ENCODE measurements around the gene FUBP3. TPM values are rescaled to one million over a fixed set of nuclear protein-coding genes. Genes with fewer than 3 reads are reported as not detected.

FUBP3 gene
- polyA plus RNA-seq, 2 of the 4 experiments (the other 2 are of a cell fraction) = 43.5 to 67.7 TPM

- Histone ChIP-seq H3K4me1 (peaks cover 36% of the 10 kb centered on the region), H3K4me3 (peak within 1 kb of the TSS; percentile 27; the same call in 2 of the 3 replicates), H3K27ac (no peak within 1 kb of the TSS), H3K9me3 (no peaks in the 10 kb centered on the region), H3K4me2 (peak within 1 kb of the TSS; percentile 71)
- CTCF ChIA-PET = interaction anchor here (1.5 to 4.6 kb wide), 2 partner anchors 18 to 135 kb away, joined by 3 to 22 read pairs; no protein-coding TSS in a partner anchor
- POLR2A ChIA-PET = no interaction called here
- DNase-seq (ENCODE audit: low read depth in 1 of 2, low spot score in 1 of 2) = peak in 1 of 2 experiments; percentile 47
- peak; percentile 7 to 16; a peak in 4 of 6 replicates for ATAC-seq
- WGBS (ENCODE audit: missing lambda C conversion rate) = 31% methylated on average over 22 of the region's 76 CpGs
- no peak for FAIRE-seq
- TF ChIP-seq MAX (IDR thresholded peaks at IDR 0.05) (peak; percentile 66), E2F6 (IDR thresholded peaks at IDR 0.05; ENCODE audit: borderline replicate concordance, low read depth) (peak; percentile 65; the same call in 1 of the 2 replicates), ZFP36 (IDR thresholded peaks at IDR 0.05; ENCODE audit: borderline replicate concordance, partially characterized antibody) (no peak)
Measured at GRCh38 chr9:130664251-130665028, 85.1 kb downstream of the FUBP3 start, which contains the start of gene PRDM12. PRDM12 (plus strand) TSS chr9:130664594; CDS start chr9:130664654, 60 bp downstream.

- POLR2A ChIA-PET = no interaction called here
- Histone ChIP-seq H3K4me3 (peak overlapping the region; percentile 27; the same call in 2 of the 3 replicates), H3K27ac (no peak overlapping the region), H3K9me3 (no peaks in the 10 kb centered on the region), H3K4me1 (peaks cover 32% of the 10 kb centered on the region), H3K4me2 (peak overlapping the region; percentile 71)
- 20% methylated on average over 16 of the region's 26 CpGs for WGBS (ENCODE audit: missing lambda C conversion rate)
- FAIRE-seq (no peak), ATAC-seq (no peak), DNase-seq (ENCODE audit: low read depth in 1 of 2, low spot score in 1 of 2) (no peak)
- TF ChIP-seq MAZ (IDR thresholded peaks at IDR 0.05; ENCODE audit: borderline replicate concordance, low read depth, low read length) (no peak), ESRRA (IDR thresholded peaks at IDR 0.05; ENCODE audit: borderline replicate concordance, low read length) (no peak), ZSCAN20 (CRISPR knock-in tag; IDR thresholded peaks at IDR 0.05) (no peak)
- CTCF ChIA-PET = interaction anchor here (0.6 to 4.6 kb wide), 3 partner anchors 17 to 135 kb away, joined by 3 to 22 read pairs (median 4); no protein-coding TSS in a partner anchor
Measured at GRCh38 chr9:130665029-130665430, 85.7 kb downstream of the FUBP3 start.

GRCh38 chr9:130665431-130666392, 86.3 kb downstream of the FUBP3 start:
- CTCF ChIA-PET = interaction anchor here (0.6 to 4.6 kb wide), 5 partner anchors 17 to 205 kb away, joined by 3 to 22 read pairs (median 4); no protein-coding TSS in a partner anchor
- peak overlapping the region; percentile 27; the same call in 1 of the 3 replicates for H3K4me3 ChIP-seq
- H3K9me3 ChIP-seq = no peaks in the 10 kb centered on the region
- WGBS (ENCODE audit: missing lambda C conversion rate) = 38% methylated on average over 47 of the region's 61 CpGs
- no peak overlapping the region for H3K27ac ChIP-seq
- no peak for ATAC-seq
- no peak for DNase-seq (ENCODE audit: low read depth in 1 of 2, low spot score in 1 of 2)
- peak overlapping the region; percentile 71 for H3K4me2 ChIP-seq
- POLR2A ChIA-PET = no interaction called here
- peaks cover 29% of the 10 kb centered on the region; the same call in 2 of the 3 replicates for H3K4me1 ChIP-seq
- no peak for TF ChIP-seq E2F6 (IDR thresholded peaks at IDR 0.05; ENCODE audit: borderline replicate concordance, low read depth)
- FAIRE-seq = no peak

GRCh38 chr9:130666393-130667119, 87.2 kb downstream of the FUBP3 start:
- Histone ChIP-seq H3K4me2 (no peak overlapping the region), H3K4me3 (no peak overlapping the region), H3K9me3 (no peaks in the 10 kb centered on the region), H3K4me1 (peaks cover 22% of the 10 kb centered on the region; the same call in 2 of the 3 replicates), H3K27ac (no peak overlapping the region)
- CTCF ChIA-PET = interaction anchor here (1.0 to 4.6 kb wide), 5 partner anchors 16 to 206 kb away, joined by 3 to 22 read pairs (median 4); no protein-coding TSS in a partner anchor
- POLR2A ChIA-PET = no interaction called here
- no peak for DNase-seq (ENCODE audit: low read depth in 1 of 2, low spot score in 1 of 2)
- 79% methylated on average over 57 of the region's 60 CpGs for WGBS (ENCODE audit: missing lambda C conversion rate)
- no peak for ATAC-seq
- TF ChIP-seq ZSCAN20 (CRISPR knock-in tag; IDR thresholded peaks at IDR 0.05) = no peak
- no peak for TF ChIP-seq MYC (IDR thresholded peaks at IDR 0.05; ENCODE audit: borderline replicate concordance, low read length)
- TF ChIP-seq KDM1A (IDR thresholded peaks at IDR 0.05; ENCODE audit: low read depth) = no peak
- TF ChIP-seq BHLHE40 (IDR thresholded peaks at IDR 0.05; ENCODE audit: low read depth, low read length) = no peak
- TF ChIP-seq ELK1 (IDR thresholded peaks at IDR 0.05; ENCODE audit: low read depth, low read length) = no peak
- no peak for TF ChIP-seq E2F6 (IDR thresholded peaks at IDR 0.05; ENCODE audit: borderline replicate concordance, low read depth)
- no peak for TF ChIP-seq EP300 (IDR thresholded peaks at IDR 0.05)
- no peak for TF ChIP-seq MAFK (IDR thresholded peaks at IDR 0.05; ENCODE audit: partially characterized antibody)
- TF ChIP-seq JUNB (IDR thresholded peaks at IDR 0.05) = no peak
- FAIRE-seq = no peak

Measured in A549 (cell line).